GM19324 (cell line): ENCODE results near the gene RABGGTA.

Experiments
- ATAC-seq: cut with Tn5 transposase; IDR thresholded peaks from one replicate; pipeline ENCODE4 v1.9.1; 2021; ENCODE audit warnings: mild to moderate bottlenecking, moderate library complexity; ENCODE audit not compliant: unreplicated experiment, low FRiP score

The RABGGTA gene

DNA sequence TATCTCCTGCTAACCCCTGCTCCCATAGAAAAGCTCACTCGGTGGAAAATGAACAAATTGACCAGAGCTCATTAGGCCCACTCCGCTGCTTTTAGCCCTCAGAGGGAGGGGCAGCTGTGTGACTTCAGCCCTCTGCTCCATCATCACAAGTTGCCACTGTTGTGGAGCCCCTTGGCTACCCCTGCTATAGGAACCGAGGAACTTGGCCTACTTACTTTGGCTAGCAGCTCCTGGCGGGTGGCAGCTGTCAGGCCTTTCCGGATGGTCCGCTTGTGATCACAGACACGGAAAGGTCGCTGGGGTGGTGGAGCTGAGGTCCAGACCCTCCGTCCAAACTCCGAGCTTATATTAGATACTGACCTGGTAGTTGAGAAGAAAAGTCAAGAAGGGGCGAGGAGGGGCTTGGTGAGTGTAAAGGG, 35.8 kb upstream of the RABGGTA start:
- no peak for ATAC-seq

DNA sequence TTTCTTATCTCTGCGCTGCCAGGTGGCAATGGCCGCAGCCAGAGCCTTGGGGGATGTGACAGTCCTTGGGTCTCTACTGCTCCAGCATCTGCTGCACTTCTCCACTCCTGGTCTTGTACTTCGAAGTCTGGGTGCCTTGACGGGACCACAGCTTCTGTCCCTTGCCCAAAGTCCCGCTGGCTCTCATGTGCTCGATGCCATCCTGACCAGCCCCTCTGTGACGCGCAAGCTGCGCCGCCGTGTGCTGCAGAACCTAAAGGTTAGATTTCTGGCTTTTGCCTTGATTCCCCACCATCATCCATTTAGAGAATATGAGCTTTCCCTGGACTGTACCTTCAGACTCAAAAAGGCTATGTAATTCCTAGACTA, 32.6 kb upstream of the RABGGTA start:
- no peak for ATAC-seq

GRCh38 chr14:24300326-24300980, 29.1 kb upstream of the RABGGTA start:
- ATAC-seq = no peak

GRCh38 chr14:24299255-24300191, 28.1 kb upstream of the RABGGTA start, which contains the start of the genes DHRS1 and NOP9:
DHRS1 (minus strand) TSS chr14:24299780; CDS start chr14:24299106, 674 bp downstream.
NOP9 (plus strand) TSS chr14:24299850; CDS start chr14:24299955, 105 bp downstream.
- ATAC-seq = peak; percentile 79

GRCh38 chr14:24298892-24299254, 27.5 kb upstream of the RABGGTA start:
- ATAC-seq = no peak

- ATAC-seq = peak; percentile 1
These were observed 26.0 kb upstream of the RABGGTA start for GRCh38 chr14:24297190-24297964.

DNA sequence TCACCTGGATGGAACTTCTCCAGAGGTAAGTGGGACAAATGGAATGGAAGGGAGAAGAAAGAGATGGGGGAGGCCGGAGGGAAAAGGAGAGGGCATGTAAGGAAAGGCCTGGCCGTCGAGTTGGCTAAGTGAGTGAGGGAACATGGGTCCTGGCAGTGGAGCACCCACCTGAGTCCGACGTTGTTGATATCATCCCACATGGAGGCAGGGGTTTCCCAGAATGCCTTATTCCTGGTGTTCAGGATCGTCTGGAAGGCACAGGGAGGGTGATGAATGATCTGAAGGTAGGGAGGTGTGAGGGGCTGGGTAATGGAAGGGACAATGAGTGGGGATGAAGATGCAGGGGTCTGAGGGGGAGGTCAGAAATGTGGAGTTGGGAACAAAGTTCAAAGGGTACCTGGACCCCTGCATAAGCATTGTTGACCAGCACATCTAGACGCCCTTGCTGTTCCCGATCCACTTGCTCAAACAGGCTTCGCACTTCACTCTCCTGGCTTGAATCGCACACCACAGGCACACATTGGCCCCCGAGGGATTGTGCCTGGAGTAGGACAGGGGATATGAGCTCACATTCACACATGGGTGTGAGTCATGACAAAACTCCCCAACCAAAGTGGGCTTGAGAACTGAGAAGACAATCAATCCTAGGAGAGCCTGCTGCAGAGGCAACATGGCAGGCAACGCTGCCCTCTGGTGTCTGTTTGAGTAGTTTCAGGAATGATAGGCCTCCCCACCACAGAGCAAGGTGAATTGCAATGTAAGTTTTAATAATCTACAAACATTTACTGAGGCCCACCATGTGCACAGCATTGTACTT, 25.2 kb upstream of the RABGGTA start:
- peak; percentile 44 for ATAC-seq

GRCh38 chr14:24293525-24293924, 22.1 kb upstream of the RABGGTA start:
- no peak for ATAC-seq

GRCh38 chr14:24292118-24292807, 20.9 kb upstream of the RABGGTA start:
- no peak for ATAC-seq

GRCh38 chr14:24291446-24292117, 20.2 kb upstream of the RABGGTA start:
- no peak for ATAC-seq

- ATAC-seq = no peak
These were observed 19.3 kb upstream of the RABGGTA start for GRCh38 chr14:24290746-24291145.

- no peak for ATAC-seq
These were observed 18.4 kb upstream of the RABGGTA start for GRCh38 chr14:24289649-24290280.

GRCh38 chr14:24286996-24287395, 15.6 kb upstream of the RABGGTA start:
- ATAC-seq = no peak

DNA sequence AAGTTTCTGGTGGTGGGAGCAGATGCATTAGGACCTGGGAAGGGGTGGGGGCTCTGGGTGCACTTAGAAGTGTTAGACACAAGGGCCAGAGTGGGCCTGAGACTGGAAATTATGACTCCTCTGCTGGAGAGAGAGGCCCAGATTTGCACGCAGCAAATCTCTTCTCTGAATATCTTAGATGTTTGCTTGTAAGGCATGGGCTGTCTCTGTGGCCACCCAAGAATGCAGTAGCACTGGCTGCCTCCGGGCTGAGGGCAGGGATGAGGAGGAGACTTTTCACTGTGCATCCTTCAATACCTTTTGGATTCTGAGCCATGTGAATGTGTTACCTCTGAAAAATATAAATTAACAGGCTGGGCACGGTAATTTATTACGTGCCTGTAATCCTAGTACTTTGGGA, 14.0 kb upstream of the RABGGTA start:
- ATAC-seq = no peak

DNA sequence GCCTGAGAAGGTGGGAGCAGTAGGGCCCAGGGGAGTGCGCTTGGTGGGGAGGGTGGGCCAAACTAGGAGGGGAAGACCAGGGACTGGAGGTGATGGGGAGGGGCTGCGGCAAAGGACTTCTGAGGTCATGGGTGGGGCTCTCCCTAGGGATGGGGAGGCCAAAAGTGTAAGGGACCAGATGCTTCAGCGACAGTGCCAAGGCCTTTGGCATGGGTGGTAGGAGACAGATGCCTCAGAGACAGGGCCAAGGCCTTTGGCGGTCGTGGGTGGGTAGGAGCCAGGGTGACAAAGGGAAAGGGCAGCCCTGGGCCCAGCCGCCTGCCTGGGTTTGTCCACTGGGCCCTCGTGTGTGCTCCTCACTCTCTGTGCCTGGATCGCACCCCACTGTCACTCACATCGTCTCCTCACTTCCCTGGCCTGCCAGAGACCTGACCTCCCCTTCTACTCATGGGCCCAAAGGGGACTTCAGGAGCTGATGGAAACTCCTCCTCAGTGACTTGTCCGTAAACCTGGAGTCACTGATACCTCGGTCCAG, 13.2 kb upstream of the RABGGTA start:
- ATAC-seq = no peak

- no peak for ATAC-seq
These were observed 12.5 kb upstream of the RABGGTA start for GRCh38 chr14:24283796-24284460.

- ATAC-seq = no peak
These were observed 11.3 kb upstream of the RABGGTA start for GRCh38 chr14:24282736-24283135.

DNA sequence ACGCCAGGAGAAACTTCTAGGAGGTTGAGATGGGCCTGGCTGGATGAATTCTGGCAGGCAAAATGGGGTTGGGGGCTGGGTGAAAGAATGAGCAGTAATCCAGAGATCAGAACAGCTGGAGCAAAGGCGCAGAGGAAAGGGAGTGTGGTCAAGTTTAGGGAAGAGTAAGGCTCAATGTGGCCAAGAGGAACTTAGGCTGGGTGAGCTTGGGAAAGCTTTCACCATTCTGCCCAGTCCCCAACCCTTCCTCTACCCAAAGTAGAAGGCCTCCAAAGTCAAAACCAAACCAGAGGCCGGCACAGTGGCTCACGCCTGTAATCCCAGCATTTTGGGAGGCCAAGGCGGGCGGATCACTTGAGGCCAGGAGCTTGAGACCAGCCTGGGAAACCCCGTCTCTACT, 10.2 kb upstream of the RABGGTA start:
- no peak for ATAC-seq
